A673 (cell line): ENCODE measurements around the gene CDC42EP5. TPM values are rescaled to one million over a fixed set of nuclear protein-coding genes. Genes with fewer than 3 reads are reported as not detected.

Source experiments
- Bru-seq: library from RNA; stranded (reverse); fragments of 400-500 nt; gene quantifications from one replicate; lab custom pipeline; 2021; lab: Mats Ljungman, UMichigan
- BruChase-seq, 2 experiments: library from RNA; stranded (reverse); fragments of 400-500 nt; gene quantifications; one replicate each; lab custom pipeline; 2021; lab: Mats Ljungman, UMichigan
- BruUV-seq: library from RNA; stranded (reverse); fragments of 400-500 nt; replicated peaks from 2 replicates; lab custom pipeline; 2021; lab: Mats Ljungman, UMichigan
- CTCF ChIA-PET: fragments of 300-600 bp; sonication (Branson Sonifier 250); formaldehyde crosslinking; loops from one replicate; lab custom pipeline; 2022; ENCODE audit warnings: antibody characterized with exemption; lab: Charles Lee
- POLR2A ChIA-PET: fragments of 300-600 bp; sonication (Branson Sonifier 250); formaldehyde crosslinking; loops from one replicate; lab custom pipeline; 2022; ENCODE audit warnings: antibody characterized with exemption; ENCODE audit not compliant: low non-redundant PET; lab: Charles Lee
- DNase-seq: peaks from one replicate; pipeline ENCODE4 v3.0.0-alpha.2; 2015; ENCODE audit warnings: low spot score
- H3K27ac ChIP-seq: fragments of 200-600 bp; sonication (generic); 2 replicates; pipeline ENCODE4 v1.5.1; 2016; ENCODE audit warnings: mixed run types, low read depth, mild to moderate bottlenecking, mixed read lengths, antibody characterized with exemption, low read length; ENCODE audit not compliant: poor library complexity, severe bottlenecking
- H3K27me3 ChIP-seq: fragments of 200-600 bp; sonication (generic); replicated peaks from 2 replicates; pipeline ENCODE4 v1.6.1; 2017; ENCODE audit warnings: mixed run types, low read depth, mild to moderate bottlenecking, mixed read lengths, antibody characterized with exemption, low read length; ENCODE audit not compliant: insufficient read depth, poor library complexity
- H3K36me3 ChIP-seq: fragments of 200-600 bp; sonication (generic); 2 replicates; pipeline ENCODE4 v1.6.1; 2016; ENCODE audit warnings: mixed run types, mild to moderate bottlenecking, mixed read lengths, antibody characterized with exemption, low read length; ENCODE audit not compliant: insufficient read depth, poor library complexity, severe bottlenecking
- H3K4me1 ChIP-seq: fragments of 200-600 bp; sonication (generic); 2 replicates; pipeline ENCODE4 v1.6.1; 2017; ENCODE audit warnings: mixed run types, mild to moderate bottlenecking, mixed read lengths, antibody characterized with exemption, low read length; ENCODE audit not compliant: insufficient read depth, poor library complexity, severe bottlenecking
- H3K4me3 ChIP-seq: fragments of 200-600 bp; sonication (generic); 2 replicates; pipeline ENCODE4 v1.5.1; 2016; ENCODE audit warnings: low read depth, mixed run types, mild to moderate bottlenecking, mixed read lengths, low read length; ENCODE audit not compliant: poor library complexity, severe bottlenecking
- H3K9me3 ChIP-seq: fragments of 200-600 bp; sonication (generic); 2 replicates; pipeline ENCODE4 v1.6.1; 2016; ENCODE audit warnings: mixed run types, low read depth, mild to moderate bottlenecking, mixed read lengths, antibody characterized with exemption, low read length; ENCODE audit not compliant: poor library complexity, severe bottlenecking
- CTCF ChIP-seq: fragments of 300-800, 200-600 bp; sonication (generic); conservative IDR thresholded peaks from 2 replicates; pipeline ENCODE4 v1.5.1; 2017; ENCODE audit warnings: low read depth, mild to moderate bottlenecking, antibody characterized with exemption, low read length, moderate library complexity, mixed read lengths
- EZH2 ChIP-seq: fragments of 200-600 bp; sonication (generic); IDR thresholded peaks from 2 replicates; pipeline ENCODE4 v1.6.1; 2017; ENCODE audit warnings: borderline replicate concordance, low read depth, mild to moderate bottlenecking, mixed read lengths, antibody characterized with exemption, low read length; ENCODE audit not compliant: poor library complexity, severe bottlenecking
- intact Hi-C: fragments of 100-400 bp; cut with micrococcal nuclease; formaldehyde crosslinking; loops from one replicate; pipeline ENCODE4 v1.10.0; 2022; ENCODE audit not compliant: unreplicated experiment
- long read RNA-seq: library from polyadenylated mRNA; stranded (forward); transcript quantifications from one replicate; pipeline ENCODE4 v2.0.0, GENCODE V29; 2022
- total RNA-seq: library from RNA; stranded (reverse); gene quantifications from 2 replicates; pipeline ENCODE4 v1.2.3, GENCODE V29; 2021

The CDC42EP5 gene
- total RNA-seq (111 and 119 TPM in 2 replicates), Bru-seq, nascent RNA (percentile 77 among the genes with signal in this experiment), BruChase-seq, experiment 1, labeled RNA remaining after a 2-hour chase (percentile 92 among the genes with signal in this experiment), BruChase-seq, experiment 2, labeled RNA remaining after a 6-hour chase (percentile 88 among the genes with signal in this experiment)
- long read RNA-seq, transcript CDC42EP5-201 (3 exons, 864 nt) = major isoform, 75 of 81 reads
- long read RNA-seq, partial matches to known transcripts = 6 of 81 reads
- long read RNA-seq, other reads (novel, unspliced or antisense) = 0 of 81 reads

GRCh38 chr19:54473071-54473891 is at the start of gene CDC42EP5:
Gene CDC42EP5, minus strand, starts transcription at chr19:54473296. Its CDS starts 7,749 bp downstream, at chr19:54465547.
- peak within 1 kb of the TSS; percentile 97 for H3K27ac ChIP-seq
- ChIA-PET CTCF (interaction anchor here (0.6 to 0.9 kb wide), 2 partner anchors 11 to 204 kb away, joined by 3 to 4 read pairs; no protein-coding TSS in a partner anchor), POLR2A (interaction anchor here (0.6 to 1.0 kb wide), 4 partner anchors 10 to 808 kb away, joined by 3 to 12 read pairs (median 5); partner anchors contain the start of gene LENG9)
- H3K27me3 ChIP-seq = no peaks in the 10 kb centered on the region
- H3K36me3 ChIP-seq = no peaks in the 10 kb centered on the region
- peak within 1 kb of the TSS; percentile 64 for H3K4me3 ChIP-seq
- peak; percentile 97 for DNase-seq
- BruUV-seq = no TSS peak
- TF ChIP-seq CTCF = no peak
- no peak for TF ChIP-seq EZH2
- peaks cover 33% of the 10 kb centered on the region for H3K4me1 ChIP-seq
- no peaks in the 10 kb centered on the region for H3K9me3 ChIP-seq
- intact Hi-C loops = no loop called here

- intact Hi-C loops = no loop called here
Measured at GRCh38 chr19:54521860-54522513, 48.9 kb upstream of the CDC42EP5 start.

More at GRCh38 chr19:54521860-54522513, 48.9 kb upstream of the CDC42EP5 start:
- POLR2A ChIA-PET = no interaction called here
- DNase-seq = no peak
- BruUV-seq = no TSS peak
- TF ChIP-seq CTCF (no peak), EZH2 (no peak)
- Histone ChIP-seq H3K4me3 (no peak overlapping the region), H3K4me1 (no peaks in the 10 kb centered on the region), H3K36me3 (no peaks in the 10 kb centered on the region), H3K27ac (no peak overlapping the region), H3K27me3 (peaks cover 3% of the 10 kb centered on the region), H3K9me3 (no peaks in the 10 kb centered on the region)
- CTCF ChIA-PET = no interaction called here
